ENCODE data around the gene PRIM2.
"Not testable (repeated sequence)": the region's sequence is repeated elsewhere in the genome, so short reads cannot be mapped to it uniquely, and the experiment has no call there.

PRIM2 gene

GRCh38 chr6:57486494-57487081 is 169.2 kb downstream of the PRIM2 start:
- H3K4me3 ChIP-seq, H3K27ac ChIP-seq: not testable (repeated sequence)

DNA sequence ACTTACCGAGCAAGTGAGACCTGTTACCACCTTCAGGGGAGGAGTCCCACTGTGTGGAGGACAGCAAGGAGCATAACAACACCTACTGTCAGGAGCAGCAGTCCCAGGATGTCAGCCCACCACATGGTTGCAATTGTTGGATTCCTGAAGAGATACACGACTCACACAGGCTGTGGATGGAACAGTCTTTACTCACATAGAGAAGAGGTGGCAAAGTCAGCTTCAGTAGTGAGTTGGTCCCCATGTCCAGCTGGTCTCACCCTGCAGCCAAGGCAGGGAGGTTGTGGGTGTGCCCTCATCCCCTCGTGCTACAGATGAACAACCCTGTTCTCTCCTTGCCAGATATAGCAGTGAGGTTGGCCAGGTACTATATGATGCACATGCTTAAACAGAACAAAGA is 171.1 kb downstream of the PRIM2 start:
- not testable (repeated sequence) for H3K4me3 ChIP-seq, H3K27ac ChIP-seq

- not testable (repeated sequence) for H3K27ac ChIP-seq, H3K4me3 ChIP-seq
Measured at GRCh38 chr6:57489887-57490286, 172.5 kb downstream of the PRIM2 start.

- not testable (repeated sequence) for H3K27ac ChIP-seq, H3K4me3 ChIP-seq
Measured at GRCh38 chr6:57491795-57492194, 174.4 kb downstream of the PRIM2 start.

- not testable (repeated sequence) for H3K4me3 ChIP-seq, H3K27ac ChIP-seq
Measured at GRCh38 chr6:57496251-57496650, 178.8 kb downstream of the PRIM2 start.

GRCh38 chr6:57500368-57501021 is 183.1 kb downstream of the PRIM2 start:
- H3K4me3 ChIP-seq, H3K27ac ChIP-seq: not testable (repeated sequence)

- H3K27ac ChIP-seq, H3K4me3 ChIP-seq: not testable (repeated sequence)
Measured at GRCh38 chr6:57502387-57502786, 185.0 kb downstream of the PRIM2 start.

- not testable (repeated sequence) for H3K27ac ChIP-seq
Measured at GRCh38 chr6:57505251-57505650, 187.8 kb downstream of the PRIM2 start.

DNA sequence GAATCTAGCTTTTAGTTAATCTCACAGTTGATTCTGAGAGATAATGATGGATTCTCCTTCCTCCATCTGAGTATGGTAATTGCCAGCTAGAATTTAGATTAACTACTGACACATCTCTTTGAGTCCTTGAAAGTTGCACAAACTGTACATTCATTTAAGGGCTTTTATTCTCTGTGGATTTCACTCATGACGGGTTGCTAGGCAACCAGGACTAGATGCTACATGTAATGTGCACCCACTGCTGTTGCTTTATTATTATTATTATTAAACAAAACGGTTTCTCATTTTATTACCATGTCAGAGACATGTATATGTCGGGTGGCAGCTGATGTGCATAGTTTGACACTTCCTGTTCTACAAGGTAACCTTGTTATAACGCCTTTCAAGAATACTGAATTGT is 193.0 kb downstream of the PRIM2 start:
- H3K27ac ChIP-seq, H3K4me3 ChIP-seq: not testable (repeated sequence)

More at GRCh38 chr6:57505251-57505650, 187.8 kb downstream of the PRIM2 start:
- not testable (repeated sequence) for H3K4me3 ChIP-seq

DNA sequence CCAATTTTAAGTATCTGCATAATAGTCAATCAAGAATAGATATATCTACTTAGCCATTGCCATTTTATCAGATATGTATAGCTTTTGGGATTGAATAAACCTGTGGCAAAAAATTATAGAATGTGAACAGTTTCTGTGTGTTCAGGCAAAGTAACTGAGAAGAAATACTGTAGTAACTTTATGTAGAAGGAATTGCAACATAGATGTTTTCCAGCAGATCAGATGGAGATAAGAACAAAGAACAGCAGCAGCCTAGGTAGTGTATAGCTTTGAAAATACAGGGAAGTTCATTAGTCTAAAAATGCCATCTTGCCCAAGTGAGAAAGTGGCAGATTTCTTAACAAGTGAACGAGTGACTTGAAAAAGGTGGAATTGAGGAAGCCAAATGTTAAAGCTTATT is 197.7 kb downstream of the PRIM2 start:
- not testable (repeated sequence) for H3K27ac ChIP-seq, H3K4me3 ChIP-seq

GRCh38 chr6:57515845-57516244 is 198.4 kb downstream of the PRIM2 start:
- H3K4me3 ChIP-seq, H3K27ac ChIP-seq: not testable (repeated sequence)

- not testable (repeated sequence) for H3K27ac ChIP-seq, H3K4me3 ChIP-seq
Measured at GRCh38 chr6:57516776-57517175, 199.3 kb downstream of the PRIM2 start.

GRCh38 chr6:57519198-57519597 is 201.8 kb downstream of the PRIM2 start:
- H3K27ac ChIP-seq, H3K4me3 ChIP-seq: not testable (repeated sequence)

DNA sequence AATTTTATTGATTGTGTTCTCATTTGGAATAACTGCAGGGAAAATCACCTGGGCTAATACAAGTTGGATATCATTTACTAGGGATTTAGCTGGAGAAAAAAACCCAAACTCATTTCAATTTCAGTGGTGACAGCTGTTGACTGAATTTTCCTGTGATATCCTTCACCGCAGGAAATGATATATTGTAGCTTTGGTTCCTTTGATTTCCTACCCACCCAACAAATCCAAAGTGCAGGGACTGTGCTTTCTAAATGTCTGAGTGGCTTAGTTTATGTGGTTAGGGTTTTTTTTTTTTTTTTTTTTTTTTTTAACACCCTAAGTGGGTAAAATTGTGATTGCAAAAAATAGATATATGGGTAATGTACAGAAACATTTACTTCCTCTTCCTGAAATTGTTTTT is 203.7 kb downstream of the PRIM2 start:
- not testable (repeated sequence) for H3K27ac ChIP-seq, H3K4me3 ChIP-seq

DNA sequence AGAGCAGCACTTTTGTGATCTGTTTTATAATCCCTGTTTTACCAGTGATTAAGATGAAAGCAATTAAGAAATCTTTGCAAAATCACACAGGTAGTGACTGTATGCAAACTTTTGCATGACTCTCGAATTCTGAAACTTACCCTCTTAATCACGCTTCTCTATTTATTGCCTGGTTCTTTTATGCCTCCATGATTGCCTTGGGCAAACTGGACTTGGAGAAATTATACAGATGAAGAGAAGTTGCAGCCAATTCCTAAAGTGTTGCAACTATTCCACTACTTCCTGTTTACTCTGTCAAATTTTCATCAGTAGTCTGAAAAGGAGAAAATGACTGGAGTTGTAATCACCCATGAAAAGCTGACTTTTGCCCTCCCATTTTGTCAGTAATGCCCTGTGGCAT is 205.8 kb downstream of the PRIM2 start:
- H3K27ac ChIP-seq, H3K4me3 ChIP-seq: not testable (repeated sequence)

DNA sequence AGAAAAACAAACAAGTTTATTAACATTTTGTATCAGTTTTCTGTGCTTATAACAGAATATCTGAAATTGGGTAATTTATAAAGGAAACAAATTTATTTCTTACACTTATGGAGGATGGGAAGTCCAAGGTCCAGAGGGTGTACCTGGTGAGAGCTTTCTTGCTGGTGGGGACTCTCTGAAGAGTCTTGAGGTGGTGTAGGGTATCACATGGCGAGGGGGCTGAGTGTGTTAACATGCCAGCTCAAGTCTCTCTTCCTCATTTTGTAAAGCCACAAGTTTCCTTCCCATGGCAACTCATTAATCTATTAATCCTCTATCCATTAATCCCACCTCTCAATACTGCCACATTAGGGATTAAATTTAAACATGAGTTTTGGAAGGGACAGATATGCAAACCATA is 212.3 kb downstream of the PRIM2 start:
- not testable (repeated sequence) for H3K27ac ChIP-seq, H3K4me3 ChIP-seq

GRCh38 chr6:57532660-57533059 is 215.2 kb downstream of the PRIM2 start:
- not testable (repeated sequence) for H3K4me3 ChIP-seq, H3K27ac ChIP-seq

DNA sequence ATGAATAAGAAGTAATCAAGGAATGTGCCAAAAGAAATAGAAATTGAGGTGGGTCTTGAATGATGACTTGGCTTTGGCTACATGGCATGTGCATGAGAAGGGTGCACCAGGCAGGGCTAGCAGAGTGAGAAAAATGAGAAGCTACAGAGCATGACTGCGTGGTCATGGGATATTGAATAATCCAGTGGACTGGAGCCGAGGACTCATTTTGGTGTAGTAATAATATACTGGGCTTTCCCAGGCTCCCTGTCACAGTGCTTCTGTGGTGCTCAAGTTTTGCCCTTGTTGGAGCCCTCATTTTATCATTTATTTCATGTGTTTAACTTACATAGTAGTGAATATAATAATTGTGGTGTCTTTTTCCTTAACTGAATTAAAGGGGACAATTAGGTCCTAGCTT is 217.7 kb downstream of the PRIM2 start:
- not testable (repeated sequence) for H3K4me3 ChIP-seq, H3K27ac ChIP-seq

DNA sequence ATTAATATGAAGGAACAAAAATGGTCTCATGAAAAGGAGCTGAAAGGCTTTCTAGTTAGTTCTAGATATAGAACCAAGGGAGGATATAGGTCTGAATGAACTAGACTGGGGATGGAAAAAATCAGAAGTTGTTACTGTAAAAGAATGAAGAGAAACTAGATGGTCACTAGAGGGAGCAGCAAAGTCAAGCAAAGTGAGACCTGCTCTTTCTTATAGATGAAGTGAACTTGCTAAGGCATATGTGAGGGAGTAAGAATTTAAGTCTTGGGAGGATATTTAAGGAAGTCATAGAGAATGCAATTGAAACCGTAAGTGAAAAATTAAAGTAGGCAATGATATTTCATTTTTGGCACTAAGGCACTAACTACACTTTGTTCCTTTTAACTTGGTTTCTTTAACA is 218.6 kb downstream of the PRIM2 start:
- not testable (repeated sequence) for H3K4me3 ChIP-seq, H3K27ac ChIP-seq

DNA sequence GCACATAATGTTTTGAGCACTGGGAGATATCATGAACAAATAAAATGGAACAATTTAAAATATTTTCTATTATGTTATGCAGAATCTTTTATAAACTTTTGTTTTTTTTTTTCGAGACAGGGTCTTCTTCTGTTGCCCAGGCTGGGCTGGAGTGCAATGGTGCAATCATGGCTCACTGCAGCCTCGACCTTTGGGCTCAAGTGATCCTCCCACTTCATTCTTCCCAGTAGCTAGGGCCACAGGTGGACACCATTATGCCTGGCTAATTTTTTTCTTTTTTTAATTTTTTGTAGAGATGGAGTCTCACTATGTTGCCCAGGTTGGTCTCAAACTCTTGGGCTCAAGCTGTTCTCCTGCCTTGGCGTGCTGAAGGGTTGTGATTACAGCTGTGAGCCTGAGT is 220.5 kb downstream of the PRIM2 start:
- H3K27ac ChIP-seq, H3K4me3 ChIP-seq: not testable (repeated sequence)

DNA sequence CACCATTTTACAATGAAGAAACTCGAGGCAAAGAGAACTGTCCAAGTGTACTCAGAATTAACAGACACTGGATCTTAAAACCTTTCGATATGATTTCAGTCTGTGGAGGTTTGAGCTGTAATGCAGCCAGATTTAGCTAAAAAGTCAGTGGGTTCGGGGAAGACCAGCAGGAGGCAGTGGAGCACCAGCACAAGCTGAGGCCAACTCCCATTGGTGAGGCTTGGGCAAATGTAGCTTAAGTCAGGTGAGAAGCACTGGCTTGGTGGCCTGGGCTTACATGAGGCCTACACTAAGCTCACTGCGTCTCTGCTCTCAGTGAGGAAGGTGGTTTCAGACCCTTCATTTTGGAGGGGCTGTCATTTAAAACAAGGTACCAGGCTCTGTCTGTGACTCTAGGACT is 234.5 kb downstream of the PRIM2 start:
- not testable (repeated sequence) for H3K27ac ChIP-seq, H3K4me3 ChIP-seq

DNA sequence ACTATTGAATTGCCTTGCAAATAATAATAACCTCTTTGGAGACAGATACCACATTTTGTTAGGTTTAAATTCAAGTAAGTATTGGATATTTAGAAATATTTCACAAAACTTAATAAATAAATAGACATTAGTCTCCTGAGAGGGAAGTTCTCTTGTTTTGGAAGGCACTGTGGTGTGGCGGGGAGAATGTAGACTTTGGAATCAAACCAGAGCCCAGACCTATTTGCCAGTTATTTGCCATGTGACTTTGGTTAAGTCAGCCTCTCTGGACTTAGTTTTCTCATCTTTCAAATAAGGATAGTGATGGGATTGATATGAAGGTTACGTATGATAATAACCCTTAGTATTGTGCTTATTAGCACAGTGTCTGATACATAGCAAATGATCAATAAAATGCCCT is 240.4 kb downstream of the PRIM2 start:
- not testable (repeated sequence) for H3K27ac ChIP-seq, H3K4me3 ChIP-seq
